ENCODE data around the gene WDR62.

Gene WDR62

DNA sequence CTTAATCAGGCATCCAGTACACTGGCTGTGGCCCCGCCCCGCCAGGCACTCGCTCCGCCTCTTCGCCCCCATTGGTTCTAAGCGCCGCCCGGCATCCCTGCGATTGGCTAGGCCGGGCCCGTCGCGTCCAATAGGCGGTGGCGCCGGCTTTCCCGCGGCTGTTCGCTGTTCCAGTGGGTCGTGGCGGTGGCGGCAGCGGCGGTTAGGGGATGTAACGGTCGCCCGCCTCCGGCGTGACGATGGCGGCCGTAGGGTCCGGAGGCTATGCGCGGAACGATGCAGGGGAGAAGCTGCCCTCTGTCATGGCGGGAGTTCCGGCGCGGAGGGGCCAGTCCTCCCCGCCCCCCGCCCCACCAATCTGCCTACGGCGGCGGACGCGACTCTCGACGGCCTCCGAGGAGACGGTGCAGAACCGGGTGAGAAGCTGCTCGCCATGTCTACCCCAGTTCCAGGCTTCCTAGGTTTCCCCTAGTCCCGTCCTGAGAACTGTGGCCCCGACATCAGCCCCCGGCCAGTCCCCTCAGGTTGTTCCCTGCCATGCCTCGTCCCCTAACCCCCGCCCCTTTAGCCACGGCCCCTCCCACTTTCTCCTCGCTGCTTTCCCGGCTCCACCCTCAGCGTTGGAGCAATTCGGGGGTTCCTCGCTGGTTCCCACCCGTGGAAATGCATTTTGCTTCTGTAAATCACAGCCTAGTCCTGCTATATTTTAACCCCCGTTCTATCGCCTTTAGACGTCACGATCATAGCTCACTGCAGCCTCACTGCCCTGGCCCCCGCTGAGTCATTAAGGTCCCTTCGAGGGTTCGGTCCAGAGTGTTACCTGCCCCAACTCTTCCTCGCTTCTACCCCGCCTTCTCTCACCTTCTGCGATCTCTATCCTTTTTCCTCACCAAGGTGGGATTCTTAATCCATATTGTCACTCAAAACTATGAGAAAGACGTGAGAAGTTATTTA is at the start of gene WDR62:
Gene WDR62 (plus strand): TSS at position 165 of the 954 bp plus-strand sequence. CDS start 75 bp downstream, at position 240.
- peak; percentile 4 for FAIRE-seq

DNA sequence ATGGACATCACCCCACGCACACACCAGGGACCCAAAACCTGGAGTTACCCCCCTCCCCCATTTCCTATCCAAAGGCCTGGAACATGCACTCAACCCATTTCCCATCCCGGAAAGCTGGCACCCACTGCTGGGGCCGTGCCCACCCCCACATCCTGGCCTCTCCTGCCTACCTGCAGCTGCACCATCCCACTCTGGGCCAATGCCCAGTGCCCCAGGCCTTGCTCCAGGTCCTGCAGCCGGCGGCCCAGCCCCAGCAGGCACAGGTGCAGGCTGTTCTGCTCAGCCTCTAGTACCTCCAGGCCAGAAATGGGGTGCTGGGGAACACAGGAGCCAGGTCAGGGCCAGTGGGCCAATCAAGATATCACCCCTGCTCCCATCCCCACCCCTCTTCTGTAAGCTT is 47.7 kb upstream of the WDR62 start:
- DNase-seq (ENCODE audit: low spot score) (no peak), FAIRE-seq (no peak)

More for the DNA sequence above, at the start of gene WDR62:
- peak; percentile 81 for DNase-seq (ENCODE audit: low spot score)

DNA sequence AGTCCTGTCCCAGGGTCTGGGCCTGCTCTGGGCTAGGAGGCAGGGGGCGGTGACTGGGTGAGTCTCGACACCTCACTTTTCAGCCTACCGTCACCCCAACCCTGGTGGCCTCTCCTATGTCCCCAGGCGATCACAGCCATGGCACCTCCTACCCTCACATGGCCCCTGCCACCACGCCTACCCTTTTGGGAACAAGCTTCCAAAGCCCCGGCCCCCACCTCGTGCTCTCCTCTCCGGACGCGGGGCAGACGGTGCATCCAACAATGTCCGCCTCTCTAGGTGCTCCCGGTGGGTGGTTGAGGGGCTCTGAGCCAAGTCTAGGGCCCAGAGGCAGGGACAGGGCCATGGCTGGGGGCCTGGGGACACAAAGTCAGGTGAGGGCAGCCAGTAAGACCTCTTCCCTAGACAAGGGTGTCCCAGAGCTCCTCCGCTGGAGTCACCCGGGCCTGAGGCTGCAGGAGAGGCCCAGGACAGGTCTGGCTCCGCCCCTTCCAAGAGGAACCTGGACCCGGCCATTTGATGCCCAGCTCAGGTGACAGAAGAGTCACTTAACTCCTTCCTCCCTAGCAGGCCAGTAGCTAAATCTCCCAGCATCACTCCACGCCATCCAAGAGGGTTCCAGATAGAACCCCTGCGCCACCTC is 46.2 kb upstream of the WDR62 start, which contains the start of gene SYNE4:
Gene SYNE4 (minus strand): TSS at position 478 of the 643 bp plus-strand sequence. CDS start 132 bp downstream, at position 346.
- FAIRE-seq (no peak), DNase-seq (ENCODE audit: low spot score) (no peak)

DNA sequence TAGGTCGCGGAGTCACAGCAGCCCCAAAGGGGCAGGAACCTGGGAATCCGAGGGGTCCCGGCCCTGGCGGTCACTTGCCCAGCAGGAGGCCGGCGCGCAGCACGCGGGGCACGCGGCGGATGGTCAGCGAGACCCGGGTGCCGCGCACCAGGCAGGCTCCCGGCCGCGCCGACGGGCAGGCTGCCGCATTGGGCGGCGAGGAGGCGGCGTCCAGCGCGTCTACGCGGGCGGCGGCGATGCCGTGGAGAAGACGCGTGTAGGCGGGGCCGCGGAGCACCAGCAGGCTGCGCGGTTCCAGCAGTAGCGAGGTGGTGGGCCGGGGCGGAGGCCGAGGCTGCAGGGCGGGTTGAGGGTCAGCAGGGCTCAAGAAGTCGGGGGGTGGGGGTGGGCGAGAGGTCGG is 45.5 kb upstream of the WDR62 start:
- DNase-seq (ENCODE audit: low spot score) (no peak), FAIRE-seq (no peak)

DNA sequence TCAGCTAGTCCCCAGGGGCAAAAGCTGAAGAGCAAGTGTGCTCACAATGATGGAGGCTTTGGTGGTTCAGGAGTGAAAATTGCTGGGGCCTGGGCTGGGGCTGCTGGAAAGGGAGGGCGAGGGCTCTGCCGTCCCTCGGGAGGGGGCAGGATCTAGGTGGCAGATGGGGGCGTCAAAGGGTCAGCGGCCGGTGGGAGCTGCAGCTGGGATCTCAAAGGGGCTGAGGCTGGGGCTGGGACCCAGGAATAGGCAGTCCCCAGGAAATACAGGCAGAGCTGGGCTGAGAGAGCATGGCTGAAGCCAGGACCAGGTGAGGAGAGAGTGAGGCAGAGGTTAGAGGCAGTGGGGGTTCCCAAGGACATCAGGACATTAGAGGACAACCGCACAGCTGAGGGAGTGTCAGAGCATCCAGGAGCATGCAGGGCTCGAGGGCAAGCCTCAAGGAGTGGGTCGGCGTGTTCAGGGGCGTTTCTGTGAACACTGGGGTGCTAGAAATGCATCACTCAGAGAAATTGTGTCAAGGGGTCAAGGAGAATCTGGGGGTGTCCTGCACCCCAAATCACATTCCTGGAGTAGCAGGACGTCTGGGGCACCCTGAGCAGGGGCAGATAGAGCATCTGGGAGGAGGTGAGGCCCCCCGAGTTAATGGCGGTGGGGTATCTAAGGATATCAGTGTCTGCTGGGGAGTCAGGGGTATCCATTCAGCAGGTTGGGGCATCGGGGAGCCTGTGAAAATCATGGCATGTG is 44.9 kb upstream of the WDR62 start:
- no peak for DNase-seq (ENCODE audit: low spot score)
- FAIRE-seq, result no peak

DNA sequence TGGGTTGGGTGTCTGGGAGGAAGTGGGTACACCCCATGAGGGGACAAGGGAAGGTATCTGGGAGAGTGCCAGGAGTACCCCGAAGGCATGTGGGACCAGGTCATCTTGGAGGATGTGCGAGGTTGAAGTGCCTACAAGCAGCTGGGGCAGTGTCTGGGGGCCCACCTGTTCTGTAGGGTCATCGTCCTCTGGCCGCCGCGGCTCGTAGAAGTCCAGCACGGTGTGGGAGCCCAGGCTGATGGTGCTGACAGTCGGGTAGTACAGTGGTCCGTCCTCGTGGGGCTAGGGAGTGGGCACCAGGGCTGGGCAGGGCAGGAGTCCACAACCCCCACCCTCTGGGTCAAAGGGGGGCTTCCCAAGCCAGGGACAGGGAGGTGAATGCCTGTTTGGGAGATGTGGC is 44.3 kb upstream of the WDR62 start:
- FAIRE-seq, result no peak
- DNase-seq (ENCODE audit: low spot score), result no peak

GRCh38 chr19:36013280-36014011 is 41.3 kb upstream of the WDR62 start:
- FAIRE-seq, result no peak
- no peak for DNase-seq (ENCODE audit: low spot score)

GRCh38 chr19:36014012-36014924 is 40.4 kb upstream of the WDR62 start, which contains the start of gene ALKBH6:
TSS of gene ALKBH6 (minus strand) at chr19:36014213. CDS start at chr19:36013397, 816 bp downstream.
- FAIRE-seq, result peak; percentile 96
- peak; percentile 92 for DNase-seq (ENCODE audit: low spot score)

DNA sequence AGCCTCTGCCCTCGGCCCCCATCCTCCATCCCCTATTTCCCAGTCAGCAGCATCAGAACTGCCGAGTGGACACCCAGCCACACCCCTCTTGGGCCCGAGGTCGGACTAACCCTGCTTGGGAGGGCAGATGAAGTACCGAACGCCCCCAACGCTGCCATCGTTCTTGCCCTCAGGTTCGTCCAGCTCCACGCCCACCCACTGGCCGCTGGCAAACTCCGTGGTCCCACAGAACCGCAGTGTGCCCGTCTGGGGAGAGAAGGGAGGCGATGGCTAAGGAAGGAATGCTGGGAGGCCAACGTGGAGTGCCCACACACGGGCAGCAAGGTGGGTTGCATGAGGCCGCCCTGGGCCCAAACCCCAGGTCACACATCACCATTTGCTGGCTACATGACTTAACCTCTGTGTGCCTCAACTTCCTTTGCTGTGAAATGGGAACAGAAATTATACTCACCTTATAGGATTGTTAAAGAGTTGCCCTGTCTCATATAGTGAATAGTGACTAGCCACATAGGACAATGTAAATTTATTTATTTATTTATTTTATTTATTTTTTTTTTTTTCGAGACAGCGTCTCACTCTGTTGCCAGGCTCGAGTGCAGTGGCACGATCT is 35.5 kb upstream of the WDR62 start:
- DNase-seq (ENCODE audit: low spot score) (no peak), FAIRE-seq (no peak)

DNA sequence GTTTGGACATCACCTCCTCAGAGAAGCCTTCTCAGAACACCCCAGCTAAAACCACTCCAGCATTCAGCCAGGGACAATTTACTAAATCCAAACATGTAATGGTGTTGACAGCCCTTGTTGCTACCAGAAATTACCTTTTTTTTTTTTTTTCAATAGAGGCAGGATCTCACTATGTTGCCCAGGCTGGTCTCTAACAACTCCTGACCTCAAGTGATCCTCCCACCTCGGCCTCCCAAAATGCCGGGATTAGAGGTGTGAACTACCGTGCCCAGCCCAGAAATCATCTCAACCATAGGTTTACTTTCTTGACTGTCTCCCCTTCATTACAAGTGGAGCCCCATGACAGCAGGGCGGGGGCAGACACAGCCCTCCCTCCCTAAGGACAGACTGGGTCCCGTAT is 31.3 kb upstream of the WDR62 start:
- DNase-seq (ENCODE audit: low spot score) (no peak), FAIRE-seq (no peak)

GRCh38 chr19:36025541-36025940 is 29.2 kb upstream of the WDR62 start:
- DNase-seq (ENCODE audit: low spot score), result no peak
- no peak for FAIRE-seq

GRCh38 chr19:36026091-36026876 is 28.4 kb upstream of the WDR62 start:
- FAIRE-seq (no peak), DNase-seq (ENCODE audit: low spot score) (no peak)

DNA sequence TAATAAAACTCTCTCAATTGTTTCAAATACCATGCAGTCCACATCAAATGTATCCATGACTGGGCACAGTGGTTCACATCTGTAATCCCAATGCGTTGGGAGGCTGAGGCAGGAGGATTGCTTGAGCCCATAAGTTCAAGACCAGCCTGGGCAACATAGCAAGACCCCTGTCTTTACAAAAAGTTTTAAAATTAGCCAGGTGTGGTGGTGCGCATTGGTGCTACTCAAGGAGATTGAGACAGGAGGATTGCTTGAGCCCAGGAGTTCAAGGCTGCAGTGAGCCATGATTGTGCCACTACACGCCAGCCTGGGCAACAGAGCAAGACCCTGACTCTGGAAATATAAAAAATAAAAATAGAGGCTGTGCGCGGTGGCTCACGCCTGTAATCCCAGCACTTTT is 27.0 kb upstream of the WDR62 start:
- DNase-seq (ENCODE audit: low spot score) (no peak), FAIRE-seq (no peak)

DNA sequence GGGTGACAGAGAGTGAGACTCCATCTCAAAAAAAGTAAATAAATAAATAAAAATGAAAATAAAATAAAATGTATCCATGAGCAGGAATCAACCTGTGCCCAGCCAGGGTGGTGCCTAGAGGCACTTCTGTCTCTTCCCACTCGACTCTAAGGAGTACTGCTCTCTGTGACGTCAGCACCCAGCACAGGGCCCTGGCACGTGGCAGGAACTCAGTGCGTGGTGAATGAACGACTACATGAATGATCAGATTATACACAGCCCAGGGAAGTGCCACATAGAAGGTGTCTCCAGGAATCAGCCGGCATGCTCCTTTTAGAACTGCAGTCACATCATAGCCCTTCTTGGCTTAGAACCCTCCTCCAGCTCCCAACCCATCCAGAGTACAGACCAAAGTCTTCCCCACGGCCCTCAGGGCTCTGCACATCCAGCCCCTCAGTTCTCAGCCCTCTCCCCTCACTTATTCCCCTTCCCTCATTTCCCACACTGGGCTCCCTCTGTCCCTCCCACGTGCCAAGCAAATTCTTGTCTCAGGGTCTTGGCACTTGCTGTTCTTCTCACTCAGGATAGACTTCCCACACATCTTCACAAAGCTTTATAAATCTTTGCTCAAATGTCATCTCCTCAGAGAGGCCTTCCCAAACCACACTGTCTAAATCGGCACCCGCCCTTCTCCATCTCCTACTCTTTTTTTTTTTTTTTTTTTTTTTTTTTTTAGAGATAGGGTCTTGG is 26.2 kb upstream of the WDR62 start:
- FAIRE-seq, result no peak
- DNase-seq (ENCODE audit: low spot score), result no peak

DNA sequence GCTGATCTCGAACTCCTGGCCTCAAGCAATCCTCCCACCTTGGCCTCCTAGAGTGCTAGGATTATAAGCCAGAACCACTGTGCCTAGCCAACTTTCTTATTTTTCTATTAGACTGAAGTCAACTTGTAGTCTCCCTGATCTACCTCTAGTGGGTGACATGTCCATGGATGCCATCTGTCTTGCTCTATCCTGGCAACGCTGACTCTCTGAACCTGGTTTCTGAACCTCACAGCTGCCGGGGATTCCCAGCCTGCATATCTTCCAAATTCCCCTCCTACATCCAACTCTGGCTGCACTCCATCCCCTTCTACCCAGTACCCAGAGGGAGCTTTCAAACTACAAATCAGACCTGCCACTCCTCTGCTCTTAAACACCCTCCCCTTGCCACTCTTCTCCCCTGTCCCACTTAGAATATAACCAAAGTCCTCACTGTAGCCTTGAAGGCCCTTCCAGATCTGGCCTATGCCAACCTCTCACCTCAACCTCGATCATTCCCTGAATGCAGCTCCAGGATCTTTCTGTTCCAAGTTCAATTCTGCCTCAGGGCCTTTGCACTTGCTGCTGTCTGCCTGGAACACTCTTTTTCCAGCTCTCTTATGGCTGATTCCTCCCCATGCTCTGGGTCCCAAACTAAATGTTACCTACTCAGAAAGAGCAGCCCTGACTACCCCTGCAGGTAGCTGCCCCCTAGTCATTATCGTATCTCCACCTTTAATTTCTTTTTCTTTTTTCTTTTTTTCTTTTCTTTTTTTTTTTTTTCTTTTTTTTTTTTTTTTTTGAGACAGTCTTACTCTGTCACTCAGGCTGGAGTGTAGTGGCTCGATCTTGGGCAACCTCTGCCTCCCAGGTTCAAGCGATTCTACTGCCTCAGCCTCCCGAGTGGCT is 24.2 kb upstream of the WDR62 start:
- peak; percentile 5 for DNase-seq (ENCODE audit: low spot score)

DNA sequence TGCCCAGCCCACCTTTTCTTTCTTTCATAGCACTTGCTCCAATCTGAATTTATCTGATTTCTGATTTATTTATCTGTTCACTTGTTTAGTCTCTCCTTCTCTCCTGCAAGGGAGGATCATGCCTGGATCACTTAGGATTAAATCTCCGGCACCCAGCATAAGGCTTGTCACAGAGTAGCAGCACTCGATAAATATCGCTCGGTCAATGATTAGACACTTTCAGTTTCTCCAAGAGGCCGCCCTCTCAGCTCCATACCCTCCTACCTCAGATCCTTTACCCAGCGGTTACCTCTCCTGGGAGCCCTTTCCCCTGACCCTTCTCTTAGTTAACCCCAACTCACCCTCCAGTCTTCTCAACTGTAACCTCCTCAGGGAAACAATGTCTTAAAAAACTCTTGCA is 23.4 kb upstream of the WDR62 start:
- FAIRE-seq (no peak), DNase-seq (ENCODE audit: low spot score) (no peak)

More for the DNA sequence above, 24.2 kb upstream of the WDR62 start:
- FAIRE-seq, result no peak

Measured in RCC 7860 (cell line).